ENCODE results near the gene TRAPPC12.

The TRAPPC12 gene

GRCh38 chr2:3466482-3466863 lies 87.0 kb downstream of the TRAPPC12 start:
- Histone ChIP-seq H3K27ac (ENCODE audit: low read depth in 2 of 2, low read length in 2 of 2) (no peak overlapping the region), H3K36me3 (ENCODE audit: control insufficient read depth in 2 of 2, insufficient read depth in 2 of 2, low read length in 2 of 2) (peaks cover 53 to 61% of the 10 kb centered on the region in 2 donors), H3K9ac (ENCODE audit: low read depth in 1 of 2, low read length in 2 of 2) (no peak overlapping the region), H3K27me3 (ENCODE audit: control insufficient read depth in 2 of 2, insufficient read depth in 2 of 2, low read length in 2 of 2) (no peaks in the 10 kb centered on the region), H3K4me1 (ENCODE audit: control insufficient read depth in 2 of 2, insufficient read depth in 2 of 2, low read length in 2 of 2) (peaks cover 0 to 2% of the 10 kb centered on the region in 2 donors), H3K4me3 (ENCODE audit: low read length in 2 of 2) (no peak overlapping the region), H3K9me3 (ENCODE audit: control insufficient read depth in 2 of 2, low read length in 2 of 2) (no peaks in the 10 kb centered on the region)

- Histone ChIP-seq H3K9ac (ENCODE audit: low read depth in 1 of 2, low read length in 2 of 2) (no peak overlapping the region), H3K27ac (ENCODE audit: low read depth in 2 of 2, low read length in 2 of 2) (no peak overlapping the region), H3K4me1 (ENCODE audit: control insufficient read depth in 2 of 2, insufficient read depth in 2 of 2, low read length in 2 of 2) (no peaks in the 10 kb centered on the region), H3K4me3 (ENCODE audit: low read length in 2 of 2) (no peak overlapping the region), H3K36me3 (ENCODE audit: control insufficient read depth in 2 of 2, insufficient read depth in 2 of 2, low read length in 2 of 2) (peaks cover 55 to 65% of the 10 kb centered on the region in 2 donors), H3K9me3 (ENCODE audit: control insufficient read depth in 2 of 2, low read length in 2 of 2) (no peaks in the 10 kb centered on the region), H3K27me3 (ENCODE audit: control insufficient read depth in 2 of 2, insufficient read depth in 2 of 2, low read length in 2 of 2) (no peaks in the 10 kb centered on the region)
Observed at GRCh38 chr2:3466966-3467365, 87.5 kb downstream of the TRAPPC12 start.

- Histone ChIP-seq H3K4me3 (ENCODE audit: low read length in 2 of 2) (no peak overlapping the region), H3K36me3 (ENCODE audit: control insufficient read depth in 2 of 2, insufficient read depth in 2 of 2, low read length in 2 of 2) (peaks cover 62 to 71% of the 10 kb centered on the region in 2 donors), H3K4me1 (ENCODE audit: control insufficient read depth in 2 of 2, insufficient read depth in 2 of 2, low read length in 2 of 2) (no peaks in the 10 kb centered on the region), H3K9ac (ENCODE audit: low read depth in 1 of 2, low read length in 2 of 2) (no peak overlapping the region), H3K27ac (ENCODE audit: low read depth in 2 of 2, low read length in 2 of 2) (no peak overlapping the region), H3K9me3 (ENCODE audit: control insufficient read depth in 2 of 2, low read length in 2 of 2) (no peaks in the 10 kb centered on the region), H3K27me3 (ENCODE audit: control insufficient read depth in 2 of 2, insufficient read depth in 2 of 2, low read length in 2 of 2) (no peaks in the 10 kb centered on the region)
Observed at GRCh38 chr2:3467654-3468053, 88.2 kb downstream of the TRAPPC12 start.

GRCh38 chr2:3468296-3468988 lies 88.9 kb downstream of the TRAPPC12 start:
- Histone ChIP-seq H3K4me3 (ENCODE audit: low read length in 2 of 2) (no peak overlapping the region), H3K27ac (ENCODE audit: low read depth in 2 of 2, low read length in 2 of 2) (no peak overlapping the region), H3K9ac (ENCODE audit: low read depth in 1 of 2, low read length in 2 of 2) (no peak overlapping the region), H3K4me1 (ENCODE audit: control insufficient read depth in 2 of 2, insufficient read depth in 2 of 2, low read length in 2 of 2) (no peaks in the 10 kb centered on the region), H3K36me3 (ENCODE audit: control insufficient read depth in 2 of 2, insufficient read depth in 2 of 2, low read length in 2 of 2) (peaks cover 65 to 74% of the 10 kb centered on the region in 2 donors), H3K27me3 (ENCODE audit: control insufficient read depth in 2 of 2, insufficient read depth in 2 of 2, low read length in 2 of 2) (no peaks in the 10 kb centered on the region), H3K9me3 (ENCODE audit: control insufficient read depth in 2 of 2, low read length in 2 of 2) (no peaks in the 10 kb centered on the region)

GRCh38 chr2:3469486-3469885 lies 90.0 kb downstream of the TRAPPC12 start:
- Histone ChIP-seq H3K27me3 (ENCODE audit: control insufficient read depth in 2 of 2, insufficient read depth in 2 of 2, low read length in 2 of 2) (no peaks in the 10 kb centered on the region), H3K9ac (ENCODE audit: low read depth in 1 of 2, low read length in 2 of 2) (no peak overlapping the region), H3K9me3 (ENCODE audit: control insufficient read depth in 2 of 2, low read length in 2 of 2) (no peaks in the 10 kb centered on the region), H3K4me1 (ENCODE audit: control insufficient read depth in 2 of 2, insufficient read depth in 2 of 2, low read length in 2 of 2) (no peaks in the 10 kb centered on the region), H3K27ac (ENCODE audit: low read depth in 2 of 2, low read length in 2 of 2) (no peak overlapping the region), H3K4me3 (ENCODE audit: low read length in 2 of 2) (no peak overlapping the region), H3K36me3 (ENCODE audit: control insufficient read depth in 2 of 2, insufficient read depth in 2 of 2, low read length in 2 of 2) (peaks cover 67 to 77% of the 10 kb centered on the region in 2 donors)

GRCh38 chr2:3470166-3470651 lies 90.7 kb downstream of the TRAPPC12 start:
- Histone ChIP-seq H3K27me3 (ENCODE audit: control insufficient read depth in 2 of 2, insufficient read depth in 2 of 2, low read length in 2 of 2) (no peaks in the 10 kb centered on the region), H3K4me1 (ENCODE audit: control insufficient read depth in 2 of 2, insufficient read depth in 2 of 2, low read length in 2 of 2) (no peaks in the 10 kb centered on the region), H3K9me3 (ENCODE audit: control insufficient read depth in 2 of 2, low read length in 2 of 2) (no peaks in the 10 kb centered on the region), H3K27ac (ENCODE audit: low read depth in 2 of 2, low read length in 2 of 2) (no peak overlapping the region), H3K36me3 (ENCODE audit: control insufficient read depth in 2 of 2, insufficient read depth in 2 of 2, low read length in 2 of 2) (peaks cover 63 to 74% of the 10 kb centered on the region in 2 donors), H3K9ac (ENCODE audit: low read depth in 1 of 2, low read length in 2 of 2) (no peak overlapping the region), H3K4me3 (ENCODE audit: low read length in 2 of 2) (no peak overlapping the region)

GRCh38 chr2:3470856-3471737 lies 91.6 kb downstream of the TRAPPC12 start:
- Histone ChIP-seq H3K9ac (ENCODE audit: low read depth in 1 of 2, low read length in 2 of 2) (no peak overlapping the region), H3K27ac (ENCODE audit: low read depth in 2 of 2, low read length in 2 of 2) (no peak overlapping the region), H3K4me1 (ENCODE audit: control insufficient read depth in 2 of 2, insufficient read depth in 2 of 2, low read length in 2 of 2) (no peaks in the 10 kb centered on the region), H3K27me3 (ENCODE audit: control insufficient read depth in 2 of 2, insufficient read depth in 2 of 2, low read length in 2 of 2) (no peaks in the 10 kb centered on the region), H3K36me3 (ENCODE audit: control insufficient read depth in 2 of 2, insufficient read depth in 2 of 2, low read length in 2 of 2) (peaks cover 62 to 71% of the 10 kb centered on the region in 2 donors), H3K4me3 (ENCODE audit: low read length in 2 of 2) (no peak overlapping the region), H3K9me3 (ENCODE audit: control insufficient read depth in 2 of 2, low read length in 2 of 2) (no peaks in the 10 kb centered on the region)

- Histone ChIP-seq H3K9me3 (ENCODE audit: control insufficient read depth in 2 of 2, low read length in 2 of 2) (no peaks in the 10 kb centered on the region), H3K4me1 (ENCODE audit: control insufficient read depth in 2 of 2, insufficient read depth in 2 of 2, low read length in 2 of 2) (no peaks in the 10 kb centered on the region), H3K9ac (ENCODE audit: low read depth in 1 of 2, low read length in 2 of 2) (no peak overlapping the region), H3K4me3 (ENCODE audit: low read length in 2 of 2) (no peak overlapping the region), H3K27ac (ENCODE audit: low read depth in 2 of 2, low read length in 2 of 2) (no peak overlapping the region), H3K36me3 (ENCODE audit: control insufficient read depth in 2 of 2, insufficient read depth in 2 of 2, low read length in 2 of 2) (peaks cover 56 to 59% of the 10 kb centered on the region in 2 donors), H3K27me3 (ENCODE audit: control insufficient read depth in 2 of 2, insufficient read depth in 2 of 2, low read length in 2 of 2) (no peaks in the 10 kb centered on the region)
Observed at GRCh38 chr2:3472296-3472695, 92.8 kb downstream of the TRAPPC12 start.

GRCh38 chr2:3472966-3473365 lies 93.5 kb downstream of the TRAPPC12 start:
- Histone ChIP-seq H3K4me3 (ENCODE audit: low read length in 2 of 2) (no peak overlapping the region), H3K4me1 (ENCODE audit: control insufficient read depth in 2 of 2, insufficient read depth in 2 of 2, low read length in 2 of 2) (no peaks in the 10 kb centered on the region), H3K27me3 (ENCODE audit: control insufficient read depth in 2 of 2, insufficient read depth in 2 of 2, low read length in 2 of 2) (no peaks in the 10 kb centered on the region), H3K27ac (ENCODE audit: low read depth in 2 of 2, low read length in 2 of 2) (no peak overlapping the region), H3K9ac (ENCODE audit: low read depth in 1 of 2, low read length in 2 of 2) (no peak overlapping the region), H3K9me3 (ENCODE audit: control insufficient read depth in 2 of 2, low read length in 2 of 2) (no peaks in the 10 kb centered on the region), H3K36me3 (ENCODE audit: control insufficient read depth in 2 of 2, insufficient read depth in 2 of 2, low read length in 2 of 2) (peaks cover 50 to 55% of the 10 kb centered on the region in 2 donors)

GRCh38 chr2:3475771-3476170 lies 96.3 kb downstream of the TRAPPC12 start:
- Histone ChIP-seq H3K4me3 (ENCODE audit: low read length in 2 of 2) (no peak overlapping the region), H3K27me3 (ENCODE audit: control insufficient read depth in 2 of 2, insufficient read depth in 2 of 2, low read length in 2 of 2) (no peaks in the 10 kb centered on the region), H3K9ac (ENCODE audit: low read depth in 1 of 2, low read length in 2 of 2) (no peak overlapping the region), H3K27ac (ENCODE audit: low read depth in 2 of 2, low read length in 2 of 2) (no peak overlapping the region), H3K4me1 (ENCODE audit: control insufficient read depth in 2 of 2, insufficient read depth in 2 of 2, low read length in 2 of 2) (peaks cover 3 to 4% of the 10 kb centered on the region in 2 donors), H3K9me3 (ENCODE audit: control insufficient read depth in 2 of 2, low read length in 2 of 2) (no peaks in the 10 kb centered on the region), H3K36me3 (ENCODE audit: control insufficient read depth in 2 of 2, insufficient read depth in 2 of 2, low read length in 2 of 2) (peaks cover 41 to 46% of the 10 kb centered on the region in 2 donors)

All from mucosa of rectum (tissue), 2 donors.